ENCODE results near the gene PRR36.

DNA sequence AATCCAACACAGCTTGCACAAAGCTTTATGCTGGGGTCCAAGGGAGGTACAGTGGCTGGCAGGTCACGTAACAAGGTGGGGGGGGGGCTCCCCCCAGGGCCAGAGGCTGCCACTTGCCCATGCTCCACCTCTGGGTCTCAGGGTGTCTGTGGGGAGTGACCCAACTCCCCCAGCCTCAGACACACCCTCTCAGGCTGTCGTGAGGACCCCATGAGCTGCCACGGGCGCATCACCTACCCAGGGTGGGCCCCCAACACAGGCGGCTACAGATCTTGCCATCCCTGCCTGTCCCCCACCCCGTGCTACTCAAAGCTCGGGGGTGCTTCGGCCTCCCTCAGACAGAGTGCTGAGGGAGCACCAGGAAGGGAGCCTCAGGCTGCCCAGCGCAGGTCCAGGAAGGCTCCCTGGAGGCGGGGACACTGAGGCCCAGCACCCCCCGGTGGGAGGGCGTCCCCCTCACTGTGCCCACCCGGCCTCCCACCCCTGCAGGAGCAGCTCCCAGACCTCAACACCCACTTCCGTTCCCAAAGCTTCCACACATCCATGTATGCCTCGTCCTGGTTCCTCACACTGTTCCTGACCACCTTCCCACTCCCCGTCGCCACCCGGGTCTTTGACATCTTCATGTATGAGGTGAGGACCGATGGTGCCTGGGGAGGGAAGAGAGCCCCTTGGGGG is 23.1 kb downstream of the PRR36 start:
- TF ChIP-seq, protein P1, sequence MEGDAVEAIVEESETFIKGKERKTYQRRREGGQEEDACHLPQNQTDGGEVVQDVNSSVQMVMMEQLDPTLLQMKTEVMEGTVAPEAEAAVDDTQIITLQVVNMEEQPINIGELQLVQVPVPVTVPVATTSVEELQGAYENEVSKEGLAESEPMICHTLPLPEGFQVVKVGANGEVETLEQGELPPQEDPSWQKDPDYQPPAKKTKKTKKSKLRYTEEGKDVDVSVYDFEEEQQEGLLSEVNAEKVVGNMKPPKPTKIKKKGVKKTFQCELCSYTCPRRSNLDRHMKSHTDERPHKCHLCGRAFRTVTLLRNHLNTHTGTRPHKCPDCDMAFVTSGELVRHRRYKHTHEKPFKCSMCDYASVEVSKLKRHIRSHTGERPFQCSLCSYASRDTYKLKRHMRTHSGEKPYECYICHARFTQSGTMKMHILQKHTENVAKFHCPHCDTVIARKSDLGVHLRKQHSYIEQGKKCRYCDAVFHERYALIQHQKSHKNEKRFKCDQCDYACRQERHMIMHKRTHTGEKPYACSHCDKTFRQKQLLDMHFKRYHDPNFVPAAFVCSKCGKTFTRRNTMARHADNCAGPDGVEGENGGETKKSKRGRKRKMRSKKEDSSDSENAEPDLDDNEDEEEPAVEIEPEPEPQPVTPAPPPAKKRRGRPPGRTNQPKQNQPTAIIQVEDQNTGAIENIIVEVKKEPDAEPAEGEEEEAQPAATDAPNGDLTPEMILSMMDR (IDR thresholded peaks at IDR 0.05): no peak
- no peak for TF ChIP-seq POLR2A (IDR thresholded peaks at IDR 0.05)
